Suprapubic skin (tissue), 3 donors: ENCODE measurements around the gene GJC2.

Experiments
- POLR2AphosphoS5 ChIP-seq, 3 donors: sonication (generic); formaldehyde crosslinking; IDR thresholded peaks; one replicate each; pipeline ENCODE4 v1.6.1; 2017; ENCODE audit warnings: antibody characterized with exemption in 3 of 3
- TF ChIP-seq, protein P1 (sequence below), 2 donors: fragments of 200-600 bp in 1 of 2; fragments of 450-650 bp in 1 of 2; sonication (generic) in 1 of 2; IDR thresholded peaks; one replicate each; pipeline ENCODE4 v1.5.1; 2016 to 2019; ENCODE audit warnings: antibody characterized with exemption in 2 of 2, mild to moderate bottlenecking in 1 of 2, moderate library complexity in 1 of 2

DNA sequence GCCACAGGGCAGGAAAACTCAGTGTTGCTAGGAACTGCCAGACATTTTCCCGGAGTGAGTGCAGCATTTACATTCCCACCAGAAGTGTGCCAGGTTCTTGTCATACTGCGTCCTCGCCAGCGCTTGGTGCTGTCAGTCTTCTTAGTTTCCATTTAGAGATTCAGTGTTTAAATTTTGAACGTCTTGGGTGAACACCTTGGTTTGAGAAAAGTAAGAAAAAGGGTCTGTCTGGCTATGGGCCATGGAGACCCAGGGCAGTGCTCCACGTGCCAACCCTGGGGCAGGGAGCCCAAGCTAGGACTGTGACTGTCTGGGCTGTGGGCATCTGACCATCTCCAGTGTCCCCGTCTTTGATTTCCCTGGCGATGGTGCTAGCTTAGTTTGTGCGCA, 31.9 kb downstream of the GJC2 start:
- TF ChIP-seq POLR2AphosphoS5 (IDR thresholded peaks at IDR 0.05) = no peak
- TF ChIP-seq, protein P1, sequence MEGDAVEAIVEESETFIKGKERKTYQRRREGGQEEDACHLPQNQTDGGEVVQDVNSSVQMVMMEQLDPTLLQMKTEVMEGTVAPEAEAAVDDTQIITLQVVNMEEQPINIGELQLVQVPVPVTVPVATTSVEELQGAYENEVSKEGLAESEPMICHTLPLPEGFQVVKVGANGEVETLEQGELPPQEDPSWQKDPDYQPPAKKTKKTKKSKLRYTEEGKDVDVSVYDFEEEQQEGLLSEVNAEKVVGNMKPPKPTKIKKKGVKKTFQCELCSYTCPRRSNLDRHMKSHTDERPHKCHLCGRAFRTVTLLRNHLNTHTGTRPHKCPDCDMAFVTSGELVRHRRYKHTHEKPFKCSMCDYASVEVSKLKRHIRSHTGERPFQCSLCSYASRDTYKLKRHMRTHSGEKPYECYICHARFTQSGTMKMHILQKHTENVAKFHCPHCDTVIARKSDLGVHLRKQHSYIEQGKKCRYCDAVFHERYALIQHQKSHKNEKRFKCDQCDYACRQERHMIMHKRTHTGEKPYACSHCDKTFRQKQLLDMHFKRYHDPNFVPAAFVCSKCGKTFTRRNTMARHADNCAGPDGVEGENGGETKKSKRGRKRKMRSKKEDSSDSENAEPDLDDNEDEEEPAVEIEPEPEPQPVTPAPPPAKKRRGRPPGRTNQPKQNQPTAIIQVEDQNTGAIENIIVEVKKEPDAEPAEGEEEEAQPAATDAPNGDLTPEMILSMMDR (IDR thresholded peaks at IDR 0.05) = no peak
